Ovary (tissue), 3 donors: ENCODE measurements around the gene UBE2S.

Source experiments
- CTCF ChIP-seq, 3 donors: fragments of 450-650 bp in 2 of 3; fragments of 200-600 bp in 1 of 3; IDR thresholded peaks; one replicate each; pipeline versions ENCODE4 v1.5.1 to v1.8.0; 2016 to 2022; ENCODE audit warnings: antibody characterized with exemption in 3 of 3, mild to moderate bottlenecking in 1 of 3
- POLR2A ChIP-seq: fragments of 450-650 bp; IDR thresholded peaks from one replicate; pipeline ENCODE4 v1.6.1; 2017; ENCODE audit warnings: antibody characterized with exemption, mild to moderate bottlenecking, moderate library complexity
- donor health status: DM: no; HTN: no; CAD: no.

DNA sequence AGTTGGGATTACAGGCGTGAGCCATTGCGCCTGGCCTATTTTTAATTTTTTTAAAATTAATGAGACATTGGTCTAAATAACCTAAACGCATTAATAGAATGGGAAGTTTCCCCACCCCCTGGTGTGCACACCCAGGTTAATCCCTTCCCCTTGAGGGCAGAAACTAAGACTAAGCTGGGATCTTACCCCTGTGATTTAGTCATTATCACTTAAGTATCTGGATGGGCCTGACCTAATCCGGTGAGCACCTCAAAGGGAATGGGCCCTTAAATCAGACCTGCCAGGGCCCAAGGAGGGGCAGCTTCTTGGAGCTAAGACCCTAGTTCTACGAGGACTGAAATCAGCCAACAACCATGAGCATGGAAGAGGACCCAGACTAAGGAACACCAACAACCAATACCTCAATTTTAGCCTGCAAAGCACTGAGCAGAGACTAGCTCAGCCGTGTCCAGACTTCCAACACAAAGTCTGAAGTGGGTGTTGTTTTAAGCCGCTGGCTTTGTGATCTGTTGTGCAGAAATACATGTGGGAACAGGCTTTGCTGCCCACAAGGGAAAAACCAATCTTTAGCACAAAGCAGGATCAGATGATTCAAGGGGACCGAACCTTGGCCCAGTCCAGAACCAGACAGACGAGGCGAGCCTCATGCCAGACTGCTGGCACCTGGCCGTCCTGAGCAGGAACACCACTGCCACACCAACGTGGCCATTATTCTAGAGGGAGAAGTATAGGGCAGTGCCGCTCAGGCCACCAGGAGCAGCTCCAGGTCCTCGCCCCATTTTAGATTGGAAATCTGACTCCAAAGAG is 7.1 kb downstream of the UBE2S start:
- no peak for TF ChIP-seq CTCF (IDR thresholded peaks at IDR 0.05)
- no peak for TF ChIP-seq POLR2A
